Activated naive CD4-positive, alpha-beta T cell treated with anti-CD3 and anti-CD28 coated beads, Interleukin-2, amount 10 ng/mL, durations not matched to agents 5 hours and 36 hours (primary cell): ENCODE results near the gene PRRC2A. TPM values are rescaled to one million over a fixed set of nuclear protein-coding genes. Genes with fewer than 3 reads are reported as not detected.

ENCODE experiments used
- total RNA-seq, 2 experiments: library from RNA; stranded (reverse); gene quantifications; one replicate each; pipeline ENCODE4 v1.2.3, GENCODE V29; 2021

Gene PRRC2A
- total RNA-seq, result 100 to 1,000 TPM; 210 to 211 TPM

DNA sequence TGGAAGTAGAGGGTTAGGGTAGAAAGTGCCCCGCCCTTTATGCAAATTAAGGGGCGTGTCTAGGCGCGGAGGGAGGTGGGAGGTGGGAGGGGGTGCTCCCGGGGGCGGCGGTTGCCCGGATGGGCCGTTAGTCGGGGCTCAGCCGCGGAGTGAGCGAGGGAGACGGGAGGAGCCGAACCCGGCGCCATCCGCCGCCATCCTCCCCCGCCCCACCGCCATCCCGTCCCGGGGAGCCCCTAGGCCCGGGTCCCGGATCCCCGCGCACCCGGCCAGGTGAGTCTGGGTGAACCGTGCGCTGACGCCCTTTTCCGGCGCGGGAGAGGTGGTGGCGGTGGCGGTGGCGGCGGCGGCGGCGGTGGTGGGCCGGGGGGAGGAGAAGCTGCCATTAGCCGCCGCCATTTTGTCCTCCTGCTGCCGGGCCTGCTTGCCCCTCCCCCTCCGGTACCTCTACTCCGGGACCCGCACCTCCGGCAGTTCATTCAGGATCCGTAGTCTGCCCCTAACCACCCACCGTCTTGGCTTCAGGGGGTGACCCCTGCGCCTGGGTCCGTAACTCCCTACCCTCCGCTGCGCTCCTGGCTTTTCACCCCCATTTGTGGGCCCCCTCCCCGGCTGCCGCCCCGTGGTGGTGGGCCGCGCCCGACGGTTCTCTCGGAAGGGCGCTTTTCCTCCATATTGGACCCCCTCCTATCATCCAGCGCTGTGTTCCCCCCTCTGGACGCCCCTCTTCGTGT is at the start of gene PRRC2A:
TSS of gene PRRC2A (plus strand) at position 130 of the 734 bp plus-strand sequence. CDS start 2,075 bp downstream, outside the sequence.

DNA sequence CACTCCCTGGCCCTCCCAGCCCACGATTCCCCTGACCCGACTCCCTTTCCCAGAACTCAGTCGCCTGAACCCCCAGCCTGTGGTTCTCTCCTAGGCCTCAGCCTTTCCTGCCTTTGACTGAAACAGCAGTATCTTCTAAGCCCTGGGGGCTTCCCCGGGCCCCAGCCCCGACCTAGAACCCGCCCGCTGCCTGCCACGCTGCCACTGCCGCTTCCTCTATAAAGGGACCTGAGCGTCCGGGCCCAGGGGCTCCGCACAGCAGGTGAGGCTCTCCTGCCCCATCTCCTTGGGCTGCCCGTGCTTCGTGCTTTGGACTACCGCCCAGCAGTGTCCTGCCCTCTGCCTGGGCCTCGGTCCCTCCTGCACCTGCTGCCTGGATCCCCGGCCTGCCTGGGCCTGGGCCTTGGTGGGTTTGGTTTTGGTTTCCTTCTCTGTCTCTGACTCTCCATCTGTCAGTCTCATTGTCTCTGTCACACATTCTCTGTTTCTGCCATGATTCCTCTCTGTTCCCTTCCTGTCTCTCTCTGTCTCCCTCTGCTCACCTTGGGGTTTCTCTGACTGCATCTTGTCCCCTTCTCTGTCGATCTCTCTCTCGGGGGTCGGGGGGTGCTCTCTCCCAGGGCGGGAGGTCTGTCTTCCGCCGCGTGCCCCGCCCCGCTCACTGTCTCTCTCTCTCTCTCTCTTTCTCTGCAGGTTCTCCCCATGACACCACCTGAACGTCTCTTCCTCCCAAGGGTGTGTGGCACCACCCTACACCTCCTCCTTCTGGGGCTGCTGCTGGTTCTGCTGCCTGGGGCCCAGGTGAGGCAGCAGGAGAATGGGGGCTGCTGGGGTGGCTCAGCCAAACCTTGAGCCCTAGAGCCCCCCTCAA is 48.2 kb upstream of the PRRC2A start, which contains the start of gene LTA:
TSS of gene LTA (plus strand) at position 249 of the 871 bp plus-strand sequence. CDS start at position 703, 454 bp downstream.

DNA sequence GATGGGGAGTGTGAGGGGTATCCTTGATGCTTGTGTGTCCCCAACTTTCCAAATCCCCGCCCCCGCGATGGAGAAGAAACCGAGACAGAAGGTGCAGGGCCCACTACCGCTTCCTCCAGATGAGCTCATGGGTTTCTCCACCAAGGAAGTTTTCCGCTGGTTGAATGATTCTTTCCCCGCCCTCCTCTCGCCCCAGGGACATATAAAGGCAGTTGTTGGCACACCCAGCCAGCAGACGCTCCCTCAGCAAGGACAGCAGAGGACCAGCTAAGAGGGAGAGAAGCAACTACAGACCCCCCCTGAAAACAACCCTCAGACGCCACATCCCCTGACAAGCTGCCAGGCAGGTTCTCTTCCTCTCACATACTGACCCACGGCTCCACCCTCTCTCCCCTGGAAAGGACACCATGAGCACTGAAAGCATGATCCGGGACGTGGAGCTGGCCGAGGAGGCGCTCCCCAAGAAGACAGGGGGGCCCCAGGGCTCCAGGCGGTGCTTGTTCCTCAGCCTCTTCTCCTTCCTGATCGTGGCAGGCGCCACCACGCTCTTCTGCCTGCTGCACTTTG is 45.1 kb upstream of the PRRC2A start, which contains the start of gene TNF:
TSS of gene TNF (plus strand) at position 231 of the 567 bp plus-strand sequence. CDS start at position 408, 177 bp downstream.

DNA sequence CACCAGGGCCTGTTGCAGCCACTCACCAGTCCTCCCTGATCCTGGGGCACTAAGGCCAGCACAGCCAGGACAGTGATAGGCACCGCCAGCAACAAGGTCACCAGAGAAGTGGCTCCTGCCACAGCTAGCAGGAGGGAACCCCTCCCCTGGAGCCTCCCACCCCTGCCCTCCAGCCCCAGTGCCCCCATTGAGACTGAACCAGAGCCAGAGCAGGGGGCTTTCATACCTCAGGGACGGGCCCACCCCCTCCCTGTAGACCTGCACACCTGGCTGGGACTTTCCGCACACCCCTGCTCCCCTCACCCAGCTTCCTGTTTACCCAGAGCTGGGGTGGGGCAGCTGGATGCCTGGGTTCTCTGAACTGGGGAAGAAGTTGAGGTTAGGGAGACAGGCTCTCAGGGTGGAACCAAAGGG is 38.3 kb upstream of the PRRC2A start, which contains the start of gene LTB:
TSS of gene LTB (minus strand) at position 195 of the 414 bp plus-strand sequence. CDS start at position 188, 7 bp downstream.

DNA sequence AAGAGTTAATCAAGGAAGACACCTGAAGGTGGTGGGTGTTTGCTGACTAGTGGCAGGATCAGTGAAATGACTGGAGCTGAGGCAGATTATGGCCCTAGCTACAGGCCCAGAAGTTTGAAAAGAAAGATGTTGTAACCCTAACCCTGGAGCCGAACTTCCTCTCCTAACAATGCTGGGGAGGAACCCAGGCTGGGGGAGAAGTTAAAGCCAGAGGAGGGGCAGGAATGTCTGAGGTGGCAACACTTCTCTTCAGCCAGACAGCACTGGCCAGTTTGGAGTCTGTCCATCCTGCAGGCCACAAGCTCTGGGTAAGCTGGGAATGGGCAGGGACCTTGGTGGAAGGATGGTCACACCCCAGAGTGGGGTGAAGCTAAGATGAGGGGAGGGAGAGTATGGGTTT is 34.5 kb upstream of the PRRC2A start, which contains the start of gene LST1:
TSS of gene LST1 (plus strand) at position 270 of the 400 bp plus-strand sequence. CDS start 1,023 bp downstream, outside the sequence.

DNA sequence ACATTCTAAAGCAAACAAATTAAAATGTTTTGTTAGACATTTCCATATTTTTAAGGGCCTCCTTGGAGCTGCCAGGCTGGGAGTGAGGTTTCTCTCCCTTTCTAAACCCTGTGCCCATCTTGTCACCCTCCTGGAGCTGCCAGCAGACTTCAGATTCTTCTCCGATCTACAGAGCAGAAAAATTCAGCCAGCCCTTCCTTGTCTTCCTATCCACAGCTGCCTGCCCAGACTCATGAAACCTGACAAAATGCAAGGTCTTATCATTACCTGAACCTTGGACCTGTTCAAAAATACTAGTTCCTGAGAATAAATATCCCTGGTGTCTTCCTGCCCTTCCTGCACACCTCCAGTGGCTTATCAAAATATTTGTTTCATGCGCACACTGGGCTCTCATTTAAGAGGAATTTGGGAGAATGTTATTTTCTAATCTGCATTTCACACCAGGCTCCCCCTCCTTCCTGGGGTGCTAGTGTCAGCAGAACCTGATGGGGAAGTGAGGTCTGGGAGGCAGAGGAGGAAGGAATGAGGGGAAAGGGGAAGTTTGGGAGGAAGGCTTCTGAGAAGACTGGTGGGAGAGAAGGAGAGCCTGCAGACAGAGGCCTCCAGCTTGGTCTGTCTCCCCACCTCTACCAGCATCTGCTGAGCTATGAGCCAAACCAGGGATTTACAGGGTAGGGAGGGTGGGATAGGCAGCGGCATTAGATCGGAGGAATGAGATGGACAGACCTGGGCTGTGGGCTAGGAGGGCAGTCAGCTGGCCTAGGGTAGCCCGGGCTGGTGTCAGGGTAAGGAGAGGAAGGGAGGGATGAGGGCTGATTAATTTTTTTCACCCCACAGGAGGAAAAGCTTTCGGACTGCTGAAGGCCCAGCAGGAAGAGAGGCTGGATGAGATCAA is 5.6 kb upstream of the PRRC2A start, which contains the start of gene AIF1:
TSS of gene AIF1 (plus strand) at position 551 of the 895 bp plus-strand sequence. CDS start at position 647, 96 bp downstream.

DNA sequence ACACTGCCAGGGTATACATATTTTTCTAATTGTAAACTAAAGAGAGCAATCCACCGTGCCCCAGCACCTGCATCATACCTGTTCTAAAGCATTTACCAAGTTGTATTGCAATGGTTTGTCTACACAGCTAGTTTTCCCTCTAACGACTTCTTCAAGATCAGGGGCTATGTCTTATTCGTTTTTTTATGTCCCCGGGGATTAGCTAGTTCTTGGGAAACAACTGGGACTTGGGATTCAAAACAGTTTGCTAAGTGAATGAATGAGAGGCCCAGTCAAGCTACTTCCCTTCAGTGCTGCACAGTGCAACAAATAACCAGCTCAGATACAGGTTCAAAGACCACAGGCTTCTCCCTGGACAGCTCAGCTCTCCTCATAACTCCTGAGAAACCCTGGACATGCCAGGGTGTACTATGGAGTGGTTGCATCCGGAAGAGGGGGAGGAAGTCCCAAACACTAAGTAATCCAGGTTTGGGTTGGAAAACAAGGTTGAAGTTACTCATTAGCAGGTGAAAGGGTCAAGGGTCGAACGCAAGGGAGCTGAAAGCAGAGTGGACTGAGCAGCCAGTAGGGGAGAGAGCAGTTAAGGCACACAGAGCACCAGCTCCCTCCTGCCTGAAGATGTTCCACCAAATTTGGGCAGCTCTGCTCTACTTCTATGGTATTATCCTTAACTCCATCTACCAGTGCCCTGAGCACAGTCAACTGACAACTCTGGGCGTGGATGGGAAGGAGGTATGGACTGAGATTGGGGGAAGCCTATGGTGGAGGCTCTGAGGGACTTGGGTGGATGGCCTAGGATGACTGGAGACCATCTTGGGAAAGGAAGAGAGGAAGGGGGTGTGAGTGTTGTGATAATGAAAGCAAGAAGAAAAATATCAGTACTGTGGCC is 35.1 kb downstream of the PRRC2A start, which contains the start of gene APOM:
TSS of gene APOM (plus strand) at position 546 of the 889 bp plus-strand sequence. CDS start at position 619, 73 bp downstream.

DNA sequence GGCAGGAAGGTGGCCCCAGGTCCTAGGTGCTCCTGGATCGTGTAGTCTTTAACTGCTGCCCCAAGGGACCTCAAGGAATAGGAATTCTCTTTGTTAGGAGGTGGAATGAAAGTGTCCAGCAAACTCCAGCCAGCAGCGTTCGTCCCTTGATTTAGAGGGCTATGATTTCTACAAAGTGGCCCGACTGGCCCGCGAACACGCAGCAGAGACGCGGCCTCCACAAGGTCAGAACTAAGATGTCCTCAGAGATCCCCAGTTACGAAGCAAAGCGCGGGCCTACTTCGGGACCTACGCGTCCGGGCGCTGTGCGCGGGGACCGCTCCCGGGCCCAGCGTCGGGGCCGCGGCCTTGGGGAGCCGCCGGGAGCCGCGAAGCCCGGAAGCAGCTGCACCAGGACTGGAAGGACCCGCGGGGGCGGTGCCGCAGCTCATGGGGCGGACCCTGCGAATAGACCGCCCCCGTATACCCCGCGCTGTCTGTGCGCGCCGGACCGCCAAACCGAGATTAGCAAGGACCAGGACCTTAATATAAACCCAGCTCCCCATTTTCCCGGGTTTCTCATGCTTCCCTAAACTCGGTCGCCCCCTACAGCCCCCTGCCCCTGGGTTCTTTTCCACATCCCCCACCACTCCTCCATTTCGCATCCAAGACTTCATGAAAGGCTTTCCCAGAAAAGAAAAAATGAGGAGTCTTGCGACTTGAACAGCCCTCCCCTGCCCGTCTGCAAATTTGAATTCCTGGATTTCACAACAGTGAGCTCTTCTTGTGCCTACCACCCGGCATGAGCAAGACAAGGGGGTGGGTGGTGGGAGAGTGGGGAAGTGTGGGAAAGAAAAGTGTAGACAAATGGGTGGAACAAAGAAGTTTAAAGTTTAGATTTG is 40.1 kb downstream of the PRRC2A start, which contains the start of gene C6orf47:
TSS of gene C6orf47 (minus strand) at position 398 of the 881 bp plus-strand sequence. CDS start 831 bp downstream, outside the sequence.

DNA sequence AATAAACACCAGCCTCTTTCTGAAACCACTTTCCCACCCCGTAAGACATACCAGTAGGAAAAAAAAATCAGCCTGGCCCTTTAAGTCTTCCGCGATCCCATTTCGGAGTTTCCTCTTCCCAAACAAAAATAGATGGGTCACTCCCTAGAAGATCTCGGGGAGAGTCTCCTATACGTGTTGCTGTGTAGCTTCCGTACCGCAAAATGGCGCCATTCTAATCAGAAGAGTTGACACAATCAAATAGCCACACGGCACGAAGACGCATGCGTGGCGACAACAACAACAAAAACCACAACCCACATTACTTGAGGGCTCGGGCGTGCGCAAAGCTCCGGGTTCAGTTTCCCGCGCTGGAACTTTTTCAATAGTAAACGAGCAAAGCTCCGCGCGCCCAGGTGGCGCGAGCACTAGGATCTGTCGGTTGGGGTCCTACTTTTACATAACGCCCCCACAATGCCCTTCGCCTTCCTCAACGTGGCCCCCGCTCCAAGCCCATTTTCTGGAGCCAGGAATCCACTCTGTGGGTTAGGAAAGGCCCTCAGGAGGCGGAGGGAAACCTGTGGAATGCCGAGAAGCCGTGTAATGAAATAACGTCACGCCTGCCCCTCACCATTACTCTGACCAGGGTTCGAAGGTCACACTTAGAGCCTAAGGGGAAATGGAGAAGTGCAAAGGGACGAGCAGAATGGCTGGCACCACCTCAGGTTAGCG is 44.4 kb downstream of the PRRC2A start, which contains the start of gene GPANK1:
TSS of gene GPANK1 (minus strand) at position 208 of the 711 bp plus-strand sequence. CDS start 519 bp downstream, outside the sequence.

DNA sequence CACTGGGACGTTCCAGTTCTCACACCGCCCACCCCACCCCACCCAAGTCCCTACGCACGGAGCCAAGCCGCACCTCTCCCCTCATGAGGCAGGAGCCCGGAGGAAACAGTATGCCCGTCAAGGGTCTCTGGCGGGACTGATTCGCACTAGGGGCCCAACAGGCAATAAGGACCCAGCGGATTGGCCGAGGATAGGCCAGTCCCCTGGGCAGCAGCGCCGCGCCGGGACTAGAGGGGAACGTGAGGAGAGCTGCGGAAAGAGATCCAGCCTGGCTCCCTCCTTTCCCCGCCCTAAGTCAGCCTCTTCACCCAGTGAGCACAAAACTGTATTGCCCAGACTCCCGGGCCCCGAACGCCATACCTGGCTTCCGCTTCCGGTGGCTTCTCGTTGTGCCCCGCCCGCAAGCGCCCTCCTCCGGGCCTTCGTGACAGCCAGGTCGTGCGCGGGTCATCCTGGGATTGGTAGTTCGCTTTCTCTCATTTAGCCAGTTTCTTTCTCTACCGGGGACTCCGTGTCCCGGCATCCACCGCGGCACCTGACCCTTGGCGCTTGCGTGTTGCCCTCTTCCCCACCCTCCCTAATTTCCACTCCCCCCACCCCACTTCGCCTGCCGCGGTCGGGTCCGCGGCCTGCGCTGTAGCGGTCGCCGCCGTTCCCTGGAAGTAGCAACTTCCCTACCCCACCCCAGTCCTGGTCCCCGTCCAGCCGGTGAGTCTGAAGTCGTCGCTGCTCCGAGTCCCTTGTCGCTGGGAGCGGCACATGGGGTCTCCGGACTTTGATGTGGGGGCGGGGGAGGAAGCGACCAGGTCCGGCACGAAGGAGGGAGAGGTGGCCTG is 45.2 kb downstream of the PRRC2A start, which contains the start of gene CSNK2B:
TSS of gene CSNK2B (plus strand) at position 580 of the 836 bp plus-strand sequence. CDS start 752 bp downstream, outside the sequence.

DNA sequence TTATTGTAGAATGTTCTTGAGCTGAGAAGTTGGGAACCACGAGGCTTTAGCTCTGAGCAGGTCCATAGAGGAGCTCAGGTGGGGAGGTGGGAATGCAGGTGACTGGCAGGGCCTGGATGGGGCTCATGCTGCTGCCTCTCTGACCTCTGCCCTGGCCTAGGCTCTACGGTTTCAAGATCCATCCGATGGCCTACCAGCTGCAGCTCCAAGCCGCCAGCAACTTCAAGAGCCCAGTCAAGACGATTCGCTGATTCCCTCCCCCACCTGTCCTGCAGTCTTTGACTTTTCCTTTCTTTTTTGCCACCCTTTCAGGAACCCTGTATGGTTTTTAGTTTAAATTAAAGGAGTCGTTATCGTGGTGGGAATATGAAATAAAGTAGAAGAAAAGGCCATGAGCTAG is 49.2 kb downstream of the PRRC2A start, which contains the start of gene LY6G5B:
TSS of gene LY6G5B (plus strand) at position 301 of the 400 bp plus-strand sequence. CDS start 975 bp downstream, outside the sequence.

DNA sequence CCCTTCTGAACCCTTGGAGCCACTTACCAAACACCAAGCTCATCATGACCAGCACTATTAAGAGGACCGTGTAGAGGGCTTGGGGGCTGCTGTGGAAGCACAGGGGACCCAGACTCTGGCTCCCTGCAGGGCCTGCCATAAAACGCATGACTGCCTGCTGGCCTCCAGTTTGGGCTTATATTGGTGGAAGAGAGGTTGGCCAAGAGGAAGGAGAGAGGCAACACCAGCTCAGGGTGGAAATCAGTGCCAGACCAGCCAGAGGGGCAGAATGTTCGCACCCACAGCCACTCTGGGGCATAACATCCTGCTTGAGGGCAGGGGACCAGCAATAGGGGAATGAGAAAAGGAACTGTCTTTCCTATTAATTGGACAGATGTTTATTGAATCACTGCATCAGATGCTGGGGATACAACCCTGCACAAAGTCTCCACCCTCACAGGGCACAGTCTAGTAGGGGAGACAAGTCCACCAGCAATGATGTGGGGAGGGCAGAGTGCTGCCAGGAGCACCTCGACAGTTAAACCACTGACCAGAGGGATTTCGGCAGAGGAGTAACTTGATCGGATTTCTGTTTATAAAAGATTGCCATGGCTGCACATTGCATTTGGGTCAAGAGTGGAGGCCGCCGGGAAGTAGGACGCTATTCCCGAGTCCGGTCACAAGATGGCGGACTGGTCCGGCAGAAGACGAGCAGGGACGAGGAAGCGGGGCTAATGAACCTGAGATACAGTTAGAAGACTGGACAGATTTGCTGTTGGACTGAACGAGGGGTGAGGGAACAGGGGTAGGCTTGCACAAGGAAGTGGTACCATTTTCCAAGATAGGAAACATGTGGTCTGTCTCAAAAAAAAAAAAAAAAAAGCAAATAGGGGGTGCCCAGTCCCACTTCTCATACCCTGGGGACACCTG is 60.0 kb downstream of the PRRC2A start, which contains the start of gene LY6G5C:
TSS of gene LY6G5C (minus strand) at position 842 of the 909 bp plus-strand sequence. CDS start at position 148, 694 bp downstream.

